ENCODE data around the gene GLB1L3. TPM values are rescaled to one million over a fixed set of nuclear protein-coding genes. Genes with fewer than 3 reads are reported as not detected.

GLB1L3 gene
- total and polyA plus RNA-seq, 4 donors = not detected

GRCh38 chr11:134363161-134363560 is 87.0 kb downstream of the GLB1L3 start:
- Histone ChIP-seq H3K27ac (ENCODE audit: low read depth in 1 of 2, low read length in 2 of 2) (no peak overlapping the region), H3K4me3 (ENCODE audit: low read length in 2 of 2) (no peak overlapping the region), H3K36me3 (ENCODE audit: control insufficient read depth in 1 of 2, insufficient read depth in 2 of 2, low read length in 1 of 2) (no peaks in the 10 kb centered on the region), H3K27me3 (ENCODE audit: control insufficient read depth in 1 of 2, insufficient read depth in 2 of 2, low read length in 1 of 2) (no peaks in the 10 kb centered on the region), H3K4me1 (ENCODE audit: control insufficient read depth in 1 of 2, insufficient read depth in 2 of 2, low read length in 2 of 2) (no peaks in the 10 kb centered on the region), H3K9me3 (ENCODE audit: control insufficient read depth, low read length) (no peaks in the 10 kb centered on the region)
- ATAC-seq (ENCODE audit: low FRiP score) (no peak), DNase-seq (peak; percentile 26 to 59)
- intact Hi-C loops (cut with DNase I) = no loop called here
- WGBS, 2 donors = 88 to 90% methylated on average over 9 of the region's 9 CpGs

- 74 to 79% methylated on average over 7 of the region's 7 CpGs for WGBS, 2 donors
- Histone ChIP-seq H3K27me3 (ENCODE audit: control insufficient read depth in 1 of 2, insufficient read depth in 2 of 2, low read length in 1 of 2) (no peaks in the 10 kb centered on the region), H3K27ac (ENCODE audit: low read depth in 1 of 2, low read length in 2 of 2) (no peak overlapping the region), H3K9me3 (ENCODE audit: control insufficient read depth, low read length) (no peaks in the 10 kb centered on the region), H3K36me3 (ENCODE audit: control insufficient read depth in 1 of 2, insufficient read depth in 2 of 2, low read length in 1 of 2) (no peaks in the 10 kb centered on the region), H3K4me1 (ENCODE audit: control insufficient read depth in 1 of 2, insufficient read depth in 2 of 2, low read length in 2 of 2) (no peaks in the 10 kb centered on the region), H3K4me3 (ENCODE audit: low read length in 2 of 2) (no peak overlapping the region)
- no peak for ATAC-seq (ENCODE audit: low FRiP score)
- DNase-seq = peak in 1 of 2 donors; percentile 27
- intact Hi-C loops (cut with DNase I) = no loop called here
These were observed 87.4 kb downstream of the GLB1L3 start for GRCh38 chr11:134363592-134363991.

DNA sequence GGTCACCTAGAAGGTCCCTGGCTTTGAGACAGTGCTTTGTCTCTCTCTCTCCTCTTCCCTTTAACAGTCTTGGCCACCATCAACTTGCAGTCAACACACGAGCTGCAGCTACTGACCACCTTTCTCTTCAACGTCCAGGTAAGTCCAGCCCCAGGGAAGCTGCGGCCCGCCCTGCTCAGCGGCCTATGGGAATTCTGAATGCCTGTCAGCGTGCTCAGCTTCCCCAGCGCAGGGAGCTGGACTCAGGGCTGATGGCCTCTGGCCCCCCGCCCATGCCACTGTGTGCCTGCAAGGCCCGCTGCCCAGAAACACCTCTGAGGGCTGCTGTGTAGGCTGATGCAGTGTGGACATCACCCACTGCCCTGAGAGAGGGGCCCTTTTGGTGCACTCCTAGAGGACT is 88.1 kb downstream of the GLB1L3 start:
- intact Hi-C loops (cut with DNase I) = no loop called here
- 89 to 90% methylated on average over 9 of the region's 9 CpGs for WGBS, 2 donors
- H3K9me3 ChIP-seq (ENCODE audit: control insufficient read depth, low read length) = no peaks in the 10 kb centered on the region
- H3K36me3 ChIP-seq (ENCODE audit: control insufficient read depth in 1 of 2, insufficient read depth in 2 of 2, low read length in 1 of 2) = no peaks in the 10 kb centered on the region
- no peaks in the 10 kb centered on the region for H3K27me3 ChIP-seq (ENCODE audit: control insufficient read depth in 1 of 2, insufficient read depth in 2 of 2, low read length in 1 of 2)
- ATAC-seq (ENCODE audit: low FRiP score) (no peak), DNase-seq (peak in 1 of 2 donors; percentile 56)
- no peaks in the 10 kb centered on the region for H3K4me1 ChIP-seq (ENCODE audit: control insufficient read depth in 1 of 2, insufficient read depth in 2 of 2, low read length in 2 of 2)
- H3K4me3 ChIP-seq (ENCODE audit: low read length in 2 of 2) = no peak overlapping the region
- no peak overlapping the region for H3K27ac ChIP-seq (ENCODE audit: low read depth in 1 of 2, low read length in 2 of 2)

- peak; percentile 26 to 61 for DNase-seq
These were observed 89.1 kb downstream of the GLB1L3 start for GRCh38 chr11:134365011-134365925.

GRCh38 chr11:134366254-134366653 is 90.1 kb downstream of the GLB1L3 start:
- Histone ChIP-seq H3K27ac (ENCODE audit: low read depth in 1 of 2, low read length in 2 of 2) (no peak overlapping the region), H3K27me3 (ENCODE audit: control insufficient read depth in 1 of 2, insufficient read depth in 2 of 2, low read length in 1 of 2) (no peaks in the 10 kb centered on the region), H3K4me1 (ENCODE audit: control insufficient read depth in 1 of 2, insufficient read depth in 2 of 2, low read length in 2 of 2) (no peaks in the 10 kb centered on the region), H3K9me3 (ENCODE audit: control insufficient read depth, low read length) (no peaks in the 10 kb centered on the region), H3K36me3 (ENCODE audit: control insufficient read depth in 1 of 2, insufficient read depth in 2 of 2, low read length in 1 of 2) (no peaks in the 10 kb centered on the region), H3K4me3 (ENCODE audit: low read length in 2 of 2) (no peak overlapping the region)
- no peak for DNase-seq
- ATAC-seq (ENCODE audit: low FRiP score) = no peak
- 73% methylated on average over 7 of the region's 7 CpGs for WGBS, 2 donors
- intact Hi-C loops (cut with DNase I) = no loop called here

More at GRCh38 chr11:134365011-134365925, 89.1 kb downstream of the GLB1L3 start:
- Histone ChIP-seq H3K4me1 (ENCODE audit: control insufficient read depth in 1 of 2, insufficient read depth in 2 of 2, low read length in 2 of 2) (no peaks in the 10 kb centered on the region), H3K36me3 (ENCODE audit: control insufficient read depth in 1 of 2, insufficient read depth in 2 of 2, low read length in 1 of 2) (no peaks in the 10 kb centered on the region), H3K9me3 (ENCODE audit: control insufficient read depth, low read length) (no peaks in the 10 kb centered on the region), H3K27ac (ENCODE audit: low read depth in 1 of 2, low read length in 2 of 2) (no peak overlapping the region), H3K27me3 (ENCODE audit: control insufficient read depth in 1 of 2, insufficient read depth in 2 of 2, low read length in 1 of 2) (no peaks in the 10 kb centered on the region), H3K4me3 (ENCODE audit: low read length in 2 of 2) (no peak overlapping the region)
- 59 to 61% methylated on average over 22 of the region's 22 CpGs for WGBS, 2 donors
- no peak for ATAC-seq (ENCODE audit: low FRiP score)
- intact Hi-C loops (cut with DNase I) = no loop called here

- no peaks in the 10 kb centered on the region for H3K27me3 ChIP-seq (ENCODE audit: control insufficient read depth in 1 of 2, insufficient read depth in 2 of 2, low read length in 1 of 2)
- H3K9me3 ChIP-seq (ENCODE audit: control insufficient read depth, low read length) = no peaks in the 10 kb centered on the region
- H3K4me3 ChIP-seq (ENCODE audit: low read length in 2 of 2) = no peak overlapping the region
- intact Hi-C loops (cut with DNase I) = no loop called here
- DNase-seq (peak in 1 of 2 donors; percentile 62), ATAC-seq (ENCODE audit: low FRiP score) (no peak)
- H3K27ac ChIP-seq (ENCODE audit: low read depth in 1 of 2, low read length in 2 of 2) = no peak overlapping the region
- no peaks in the 10 kb centered on the region for H3K4me1 ChIP-seq (ENCODE audit: control insufficient read depth in 1 of 2, insufficient read depth in 2 of 2, low read length in 2 of 2)
- 87 to 89% methylated on average over 18 of the region's 18 CpGs for WGBS, 2 donors
- H3K36me3 ChIP-seq (ENCODE audit: control insufficient read depth in 1 of 2, insufficient read depth in 2 of 2, low read length in 1 of 2) = no peaks in the 10 kb centered on the region
These were observed 91.6 kb downstream of the GLB1L3 start for GRCh38 chr11:134367781-134368180.

Other genes with a start within 250 kb of the GLB1L3 start
- 100 to 1,000 TPM in 1 of 2 donors, 10 to 100 TPM in 1; 94.9 to 102 TPM for gene JAM3, start 207.3 kb upstream of the GLB1L3 start, total RNA-seq
- gene JAM3, start 207.3 kb upstream of the GLB1L3 start, polyA plus RNA-seq = 10 to 100 TPM; 22.2 to 56.8 TPM
- 10 to 100 TPM in 1 of 2 donors, 1 to 10 TPM in 1; 8.3 to 14.0 TPM for gene NCAPD3, start 52.4 kb upstream of the GLB1L3 start, total RNA-seq
- gene NCAPD3, start 52.4 kb upstream of the GLB1L3 start, polyA plus RNA-seq = 10 to 100 TPM in 1 of 2 donors, 1 to 10 TPM in 1; 3.9 to 11.7 TPM
- gene VPS26B, start 51.7 kb upstream of the GLB1L3 start, total RNA-seq = 10 to 100 TPM; 27.6 to 42.9 TPM
- gene VPS26B, start 51.7 kb upstream of the GLB1L3 start, polyA plus RNA-seq = 10 to 100 TPM; 17.9 to 36.3 TPM
- gene THYN1, start 23.0 kb upstream of the GLB1L3 start, total RNA-seq = 10 to 100 TPM; 28.3 to 33.9 TPM
- gene THYN1, start 23.0 kb upstream of the GLB1L3 start, polyA plus RNA-seq = 10 to 100 TPM; 45.1 to 64.4 TPM
- gene ACAD8, start 22.8 kb upstream of the GLB1L3 start, total RNA-seq = 10 to 100 TPM; 16.7 to 25.3 TPM
- 10 to 100 TPM in 1 of 2 donors, 1 to 10 TPM in 1; 7.8 to 22.5 TPM for gene ACAD8, start 22.8 kb upstream of the GLB1L3 start, polyA plus RNA-seq
- 1 to 10 TPM in 1 of 2 donors, under 1 TPM in 1; 0.94 to 1.5 TPM for gene GLB1L2, start 55.6 kb downstream of the GLB1L3 start, total RNA-seq
- gene GLB1L2, start 55.6 kb downstream of the GLB1L3 start, polyA plus RNA-seq = 1 to 10 TPM in 1 of 2 donors, not detected in 1; 2.2 TPM
- under 1 TPM; 0.16 to 0.39 TPM for gene B3GAT1, start 135.9 kb downstream of the GLB1L3 start, total RNA-seq
- gene B3GAT1, start 135.9 kb downstream of the GLB1L3 start, polyA plus RNA-seq = not detected